Ovary (tissue), 9 donors: ENCODE results near the gene CAB39. TPM values are rescaled to one million over a fixed set of nuclear protein-coding genes. Genes with fewer than 3 reads are reported as not detected.

Experiments
- DNase-seq, 5 donors: peaks; one replicate each; pipeline ENCODE4 v3.0.0-alpha.2; 2019 to 2020
- H3K27ac ChIP-seq, 2 donors: fragments of 200-600 bp; one replicate each; pipeline versions ENCODE4 v1.5.1 to v1.8.0; 2019 to 2022
- H3K27me3 ChIP-seq: fragments of 200-600 bp; one replicate; pipeline ENCODE4 v1.8.0; 2022
- H3K36me3 ChIP-seq: fragments of 200-600 bp; sonication (generic); one replicate; pipeline ENCODE4 v1.5.1; 2019
- H3K4me1 ChIP-seq: one replicate; pipeline ENCODE4 v1.8.1; 2013; ENCODE audit warnings: mild to moderate bottlenecking, moderate library complexity; ENCODE audit not compliant: insufficient read depth
- H3K4me3 ChIP-seq: fragments of 200-600 bp; sonication (generic); one replicate; pipeline ENCODE4 v1.5.1; 2017
- H3K9me3 ChIP-seq, 2 donors: fragments of 200-600 bp in 1 of 2; sonication (generic) in 1 of 2; one replicate each; pipeline versions ENCODE4 v1.5.1 to v1.8.1; 2013 to 2019; ENCODE audit warnings: mild to moderate bottlenecking in 1 of 2, moderate library complexity in 1 of 2
- CTCF ChIP-seq, 3 donors: fragments of 450-650 bp in 2 of 3; fragments of 200-600 bp in 1 of 3; IDR thresholded peaks; one replicate each; pipeline versions ENCODE4 v1.5.1 to v1.8.0; 2016 to 2022; ENCODE audit warnings: antibody characterized with exemption in 3 of 3, mild to moderate bottlenecking in 1 of 3
- EP300 ChIP-seq: sonication (generic); formaldehyde crosslinking; IDR thresholded peaks from one replicate; pipeline ENCODE4 v1.6.1; 2017; ENCODE audit warnings: antibody characterized with exemption
- POLR2A ChIP-seq: fragments of 450-650 bp; IDR thresholded peaks from one replicate; pipeline ENCODE4 v1.6.1; 2017; ENCODE audit warnings: antibody characterized with exemption, mild to moderate bottlenecking, moderate library complexity
- WGBS, 3 donors: extraction: QIAGEN DNeasy Blood & Tissue Kit in 1 of 3; methylation state at CpG; one replicate each; pipeline versions ENCODE4 v1.1.5 to v1.1.7; 2013 to 2017; 5-methylcytosine and 5-hydroxymethylcytosine counted together
- intact Hi-C, 4 donors: fragments of 100-400 bp; cut with DNase I; formaldehyde crosslinking; loops; one replicate each; pipeline versions ENCODE4 v1.11.0 to v1.15.1; 2022 to 2023
- polyA plus RNA-seq, 2 donors: library from polyadenylated mRNA; stranded (reverse); fragments of 200-250 nt in 1 of 2; fragments of 350-450 nt in 1 of 2; fragmentation: Illumina TruSeq in 1 of 2; extraction: RNeasy Lipid Tissue Mini Kit (QIAGEN cat#74804) in 1 of 2; gene quantifications; one replicate each; pipeline ENCODE4 v1.2.3, GENCODE V29; 2013 to 2014
- total RNA-seq, 7 donors: library from RNA; depleted of rRNA in 2 of 7; stranded (reverse); fragments of >200 nt in 2 of 7; fragmentation: NEBNext Ultra II Directional in 3 of 7; extraction: Animal tissue kit (Norgen Biotek cat#: 25700) in 3 of 7; gene quantifications; one replicate each; pipeline versions ENCODE4 v1.1.0 to v1.2.4, GENCODE V29; 2016 to 2023
- donor health status: DM: no; HTN: no; CAD: no; lungs with moderate emphysema.
- donor health status: DM: no; HTN: no; CAD: no.
- donor health status: Bipolar disorder and iron deficiency.
- donor health status: DM: yes; HTN: yes; CAD: no.
- donor health status: DM: no; HTN: no; CAD: no.
- donor health status: DM: yes; HTN: yes; CAD: no.

The CAB39 gene
- total and polyA plus RNA-seq, 9 donors, result 24.8 to 64.4 (median 50.4) TPM

GRCh38 chr2:230829293-230829692 is 116.7 kb downstream of the CAB39 start:
- Histone ChIP-seq H3K4me1 (no peaks in the 10 kb centered on the region), H3K4me3 (no peak overlapping the region), H3K9me3 (peaks cover 0 to 6% of the 10 kb centered on the region in 2 donors), H3K27me3 (no peaks in the 10 kb centered on the region), H3K36me3 (no peaks in the 10 kb centered on the region), H3K27ac (no peak overlapping the region)
- DNase-seq, result no peak
- WGBS, 3 donors, result 97% methylated on average over 14 of the region's 14 CpGs
- TF ChIP-seq EP300 (no peak), CTCF (IDR thresholded peaks at IDR 0.05) (no peak), POLR2A (no peak)
- intact Hi-C loops, result loop anchor here in 3 of 4 donors (5.0 kb wide), 1 partner anchor 158 kb away; no protein-coding TSS in a partner anchor

GRCh38 chr2:230829959-230830358 is 117.3 kb downstream of the CAB39 start:
- no peak for DNase-seq
- TF ChIP-seq CTCF (IDR thresholded peaks at IDR 0.05) (no peak), EP300 (no peak), POLR2A (no peak)

GRCh38 chr2:230830428-230830827 is 117.8 kb downstream of the CAB39 start:
- Histone ChIP-seq H3K27me3 (no peaks in the 10 kb centered on the region), H3K36me3 (no peaks in the 10 kb centered on the region), H3K4me3 (no peak overlapping the region), H3K27ac (no peak overlapping the region), H3K4me1 (no peaks in the 10 kb centered on the region), H3K9me3 (peaks cover 0 to 6% of the 10 kb centered on the region in 2 donors)
- intact Hi-C loops, result no loop called here
- DNase-seq, result no peak
- 89 to 92% (median 92%) methylated on average over 7 of the region's 7 CpGs for WGBS, 3 donors
- TF ChIP-seq CTCF (IDR thresholded peaks at IDR 0.05) (no peak), POLR2A (no peak), EP300 (no peak)

More at GRCh38 chr2:230829959-230830358, 117.3 kb downstream of the CAB39 start:
- H3K27me3 ChIP-seq, result no peaks in the 10 kb centered on the region
- intact Hi-C loops, result loop anchor here in 3 of 4 donors (5.0 kb wide), 1 partner anchor 157 kb away; no protein-coding TSS in a partner anchor
- no peak overlapping the region for H3K4me3 ChIP-seq
- no peaks in the 10 kb centered on the region for H3K4me1 ChIP-seq
- no peak overlapping the region for H3K27ac ChIP-seq
- 91 to 94% (median 92%) methylated on average over 7 of the region's 7 CpGs for WGBS, 3 donors
- peaks cover 0 to 6% of the 10 kb centered on the region in 2 donors for H3K9me3 ChIP-seq
- no peaks in the 10 kb centered on the region for H3K36me3 ChIP-seq

GRCh38 chr2:230840301-230840700 is 127.7 kb downstream of the CAB39 start:
- intact Hi-C loops, result no loop called here
- H3K4me1 ChIP-seq, result no peaks in the 10 kb centered on the region
- H3K4me3 ChIP-seq, result no peak overlapping the region
- no peak for TF ChIP-seq CTCF (IDR thresholded peaks at IDR 0.05)
- no peak for TF ChIP-seq EP300
- H3K27me3 ChIP-seq, result no peaks in the 10 kb centered on the region
- WGBS, 3 donors, result 26 to 33% (median 31%) methylated on average over 2 of the region's 2 CpGs
- DNase-seq, result no peak
- no peaks in the 10 kb centered on the region for H3K36me3 ChIP-seq
- no peaks in the 10 kb centered on the region for H3K9me3 ChIP-seq
- no peak overlapping the region for H3K27ac ChIP-seq
